Lung (tissue), 12 donors: ENCODE data around the gene OCEL1. TPM values are rescaled to one million over a fixed set of nuclear protein-coding genes. Genes with fewer than 3 reads are reported as not detected.
"Not testable (repeated sequence)": the region's sequence is repeated elsewhere in the genome, so short reads cannot be mapped to it uniquely, and the experiment has no call there.

Experiments
- ATAC-seq: fragments of 200-7000 bp; cut with Tn5 transposase; one replicate; pipeline ENCODE4 v1.9.1; 2020; ENCODE audit warnings: moderate number of reproducible peaks; ENCODE audit not compliant: insufficient read depth, low FRiP score
- DNase-seq, 3 donors: peaks; one replicate each; pipeline ENCODE4 v3.0.0-alpha.2; 2013 to 2017
- H3K27ac ChIP-seq, 2 donors: one replicate each; pipeline ENCODE4 v1.5.1; 2013; ENCODE audit warnings: mild to moderate bottlenecking in 2 of 2, moderate library complexity in 2 of 2, control low read depth in 1 of 2, inconsistent platforms in 1 of 2, low read depth in 1 of 2, low read length in 1 of 2
- H3K27me3 ChIP-seq, 3 donors: one replicate each; pipeline ENCODE4 v1.5.1; 2013; ENCODE audit warnings: low read length in 2 of 3; ENCODE audit not compliant: control insufficient read depth in 3 of 3, insufficient read depth in 3 of 3
- H3K36me3 ChIP-seq, 4 donors: one replicate each; pipeline ENCODE4 v1.5.1; 2013; ENCODE audit warnings: low read length in 4 of 4, mild to moderate bottlenecking in 1 of 4, moderate library complexity in 1 of 4; ENCODE audit not compliant: control insufficient read depth in 4 of 4, insufficient read depth in 4 of 4
- H3K4me1 ChIP-seq, 5 donors: one replicate each; pipeline ENCODE4 v1.5.1; 2013; ENCODE audit warnings: low read length in 5 of 5, mild to moderate bottlenecking in 2 of 5, moderate library complexity in 1 of 5; ENCODE audit not compliant: control insufficient read depth in 5 of 5, insufficient read depth in 5 of 5
- H3K4me3 ChIP-seq: one replicate; pipeline ENCODE4 v1.5.1; 2013; ENCODE audit warnings: mild to moderate bottlenecking, control low read depth, moderate library complexity
- H3K9ac ChIP-seq, 2 donors: one replicate each; pipeline ENCODE4 v1.5.1; 2013; ENCODE audit warnings: low read length in 2 of 2, control low read depth in 1 of 2; ENCODE audit not compliant: insufficient read depth in 1 of 2
- H3K9me3 ChIP-seq, 4 donors: one replicate each; pipeline ENCODE4 v1.5.1; 2013; ENCODE audit warnings: low read length in 3 of 4, mild to moderate bottlenecking in 1 of 4, moderate library complexity in 1 of 4; ENCODE audit not compliant: control insufficient read depth in 4 of 4, insufficient read depth in 3 of 4
- WGBS, 2 donors: extraction: QIAGEN DNeasy Blood & Tissue Kit; methylation state at CpG; one replicate each; pipeline ENCODE4 v1.1.7; 2013; 5-methylcytosine and 5-hydroxymethylcytosine counted together
- polyA plus RNA-seq, 2 donors: library from polyadenylated mRNA; stranded (reverse); fragments of 200-250 nt; gene quantifications; one replicate each; pipeline ENCODE4 v1.2.1, GENCODE V29; 2013
- total RNA-seq, 2 donors: library from RNA; depleted of rRNA in 1 of 2; stranded (reverse); fragments of >200 nt in 1 of 2; gene quantifications; one replicate each; pipeline ENCODE4 v1.2.1, GENCODE V29; 2014 to 2021
- TF ChIP-seq, protein P1 (sequence below): IDR thresholded peaks from 2 replicates; pipeline ENCODE4 v1.5.1; 2012; ENCODE audit warnings: mild to moderate bottlenecking; ENCODE audit errors: control extremely low read depth, extremely low read depth
- donor health status: control.
- donor health status: control.
- donor health status: Bipolar disorder and iron deficiency.
- donor health status: healthy.
- donor health status: DM: yes; HTN: yes; CAD: no.

The OCEL1 gene
- total and polyA plus RNA-seq, 4 donors = 9.1 to 39.5 (median 25.3) TPM

DNA sequence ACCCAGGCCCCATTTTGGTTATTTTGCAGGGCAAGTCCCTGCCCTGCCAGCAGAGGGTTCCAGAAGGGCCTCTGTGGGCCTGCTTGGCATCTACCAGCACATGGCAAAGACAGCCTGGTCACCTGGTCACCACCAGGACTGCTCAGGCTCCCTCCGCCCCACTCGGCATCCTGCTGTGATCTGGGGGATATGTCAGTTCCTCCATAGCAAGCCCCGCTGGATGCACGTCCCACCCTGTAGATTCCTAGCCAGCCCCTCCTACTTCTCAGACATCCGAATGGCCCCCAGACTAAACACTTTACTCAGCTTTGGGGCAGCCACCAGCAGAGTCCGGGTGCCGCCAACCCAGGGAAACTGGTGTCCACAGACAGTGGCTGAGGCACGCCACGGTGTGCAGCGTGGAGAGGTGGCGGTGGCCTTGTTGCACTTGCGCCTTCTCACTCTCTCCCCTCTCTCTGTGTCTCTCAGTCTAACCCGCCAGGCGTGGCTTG, 42.7 kb upstream of the OCEL1 start:
- ATAC-seq = no peak
- peaks cover 3 to 49% (median 25%) of the 10 kb centered on the region in 4 donors for H3K36me3 ChIP-seq
- no peaks in the 10 kb centered on the region for H3K9me3 ChIP-seq
- peak overlapping the region in 1 of 2 donors; percentile 40 for H3K27ac ChIP-seq
- no peaks in the 10 kb centered on the region for H3K27me3 ChIP-seq
- 53 to 69% methylated on average over 14 of the region's 14 CpGs for WGBS, 2 donors
- no peak overlapping the region for H3K9ac ChIP-seq
- TF ChIP-seq, protein P1, sequence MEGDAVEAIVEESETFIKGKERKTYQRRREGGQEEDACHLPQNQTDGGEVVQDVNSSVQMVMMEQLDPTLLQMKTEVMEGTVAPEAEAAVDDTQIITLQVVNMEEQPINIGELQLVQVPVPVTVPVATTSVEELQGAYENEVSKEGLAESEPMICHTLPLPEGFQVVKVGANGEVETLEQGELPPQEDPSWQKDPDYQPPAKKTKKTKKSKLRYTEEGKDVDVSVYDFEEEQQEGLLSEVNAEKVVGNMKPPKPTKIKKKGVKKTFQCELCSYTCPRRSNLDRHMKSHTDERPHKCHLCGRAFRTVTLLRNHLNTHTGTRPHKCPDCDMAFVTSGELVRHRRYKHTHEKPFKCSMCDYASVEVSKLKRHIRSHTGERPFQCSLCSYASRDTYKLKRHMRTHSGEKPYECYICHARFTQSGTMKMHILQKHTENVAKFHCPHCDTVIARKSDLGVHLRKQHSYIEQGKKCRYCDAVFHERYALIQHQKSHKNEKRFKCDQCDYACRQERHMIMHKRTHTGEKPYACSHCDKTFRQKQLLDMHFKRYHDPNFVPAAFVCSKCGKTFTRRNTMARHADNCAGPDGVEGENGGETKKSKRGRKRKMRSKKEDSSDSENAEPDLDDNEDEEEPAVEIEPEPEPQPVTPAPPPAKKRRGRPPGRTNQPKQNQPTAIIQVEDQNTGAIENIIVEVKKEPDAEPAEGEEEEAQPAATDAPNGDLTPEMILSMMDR = no peak
- DNase-seq = no peak
- no peak overlapping the region for H3K4me3 ChIP-seq
- H3K4me1 ChIP-seq = no peaks in the 10 kb centered on the region

DNA sequence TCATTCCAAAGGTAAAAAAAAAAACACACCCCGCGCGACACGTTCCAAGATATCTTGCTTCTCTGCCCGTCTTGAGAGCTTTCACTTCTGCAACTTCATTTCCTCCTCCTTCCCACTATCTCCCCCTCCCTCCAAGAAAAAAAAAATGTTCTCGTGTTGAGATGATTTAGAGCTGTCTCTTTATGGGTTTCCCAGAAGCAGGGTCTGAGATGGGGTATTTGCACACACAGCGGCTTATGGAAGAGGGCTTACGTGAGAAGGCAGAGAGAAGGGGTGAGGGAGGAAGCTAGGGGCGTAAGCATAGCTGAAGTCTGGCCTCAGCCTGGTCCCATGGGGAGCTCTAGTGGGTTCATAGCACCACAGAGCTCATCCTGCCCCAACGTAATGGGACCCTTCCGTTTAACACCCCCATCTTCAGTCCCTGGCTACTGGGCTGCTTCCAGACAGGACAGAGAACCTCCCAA, 42.1 kb upstream of the OCEL1 start:
- 34 to 63% methylated on average over 11 of the region's 11 CpGs for WGBS, 2 donors
- peaks cover 3 to 51% (median 25%) of the 10 kb centered on the region in 4 donors for H3K36me3 ChIP-seq
- ATAC-seq = no peak

DNA sequence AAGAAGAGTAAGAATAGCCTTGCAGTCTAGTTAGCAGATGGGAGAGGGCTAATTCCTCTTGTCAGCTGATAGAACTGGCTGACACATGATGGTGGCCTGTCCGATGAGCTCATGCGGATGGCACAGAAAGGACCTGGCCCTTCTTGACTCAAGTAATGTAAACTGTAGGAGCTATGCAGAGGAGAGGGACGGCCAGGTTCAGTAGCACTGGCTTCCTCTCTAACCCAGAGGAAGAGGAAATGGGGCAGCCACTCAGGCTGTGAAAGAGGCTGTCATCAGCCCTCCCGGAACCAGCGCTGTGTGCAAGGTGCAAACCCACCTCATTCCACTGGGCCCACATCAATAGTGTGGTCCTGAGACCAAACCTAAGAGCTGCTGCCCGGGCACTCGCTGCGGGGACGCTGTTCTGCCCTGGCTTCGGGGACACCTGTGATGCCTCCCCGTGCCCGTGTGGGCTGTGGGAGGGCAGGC, 41.6 kb upstream of the OCEL1 start:
- peaks cover 3 to 56% (median 29%) of the 10 kb centered on the region in 4 donors for H3K36me3 ChIP-seq
- no peak overlapping the region for H3K9ac ChIP-seq
- H3K4me3 ChIP-seq = no peak overlapping the region
- H3K27ac ChIP-seq = no peak overlapping the region
- H3K9me3 ChIP-seq = no peaks in the 10 kb centered on the region
- no peaks in the 10 kb centered on the region for H3K27me3 ChIP-seq
- no peaks in the 10 kb centered on the region for H3K4me1 ChIP-seq
- TF ChIP-seq, protein P1 = no peak
- WGBS, 2 donors = 72 to 77% methylated on average over 12 of the region's 12 CpGs
- ATAC-seq = no peak
- no peak for DNase-seq

More for the DNA sequence above, 42.1 kb upstream of the OCEL1 start:
- no peak overlapping the region for H3K4me3 ChIP-seq
- TF ChIP-seq, protein P1 = no peak
- no peak overlapping the region for H3K27ac ChIP-seq
- H3K27me3 ChIP-seq = no peaks in the 10 kb centered on the region
- H3K9me3 ChIP-seq = no peaks in the 10 kb centered on the region
- no peak overlapping the region for H3K9ac ChIP-seq
- DNase-seq = no peak
- no peaks in the 10 kb centered on the region for H3K4me1 ChIP-seq

DNA sequence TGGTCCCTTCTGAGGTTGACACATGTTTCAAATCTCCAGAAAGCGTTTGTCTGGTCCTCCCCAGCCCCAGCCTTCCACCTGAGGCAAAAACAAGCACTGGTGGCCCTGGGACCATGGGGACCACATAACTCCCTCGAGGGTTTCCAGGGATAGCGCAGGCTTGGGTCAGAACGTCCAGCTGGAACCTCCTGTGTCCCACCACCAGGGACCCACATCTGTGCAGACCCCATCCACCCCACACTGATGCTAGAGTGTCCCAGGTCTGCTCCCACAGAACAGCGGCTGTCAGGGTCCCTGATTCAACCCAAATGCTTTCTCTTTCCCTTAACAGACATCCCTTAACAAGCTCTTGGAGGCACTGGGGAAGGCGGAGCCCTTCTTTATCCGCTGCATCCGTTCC, 40.4 kb upstream of the OCEL1 start:
- ATAC-seq (no peak), DNase-seq (no peak)
- no peak overlapping the region for H3K4me3 ChIP-seq
- no peak overlapping the region for H3K9ac ChIP-seq
- no peaks in the 10 kb centered on the region for H3K9me3 ChIP-seq
- 93 to 95% methylated on average over 8 of the region's 8 CpGs for WGBS, 2 donors
- H3K4me1 ChIP-seq = no peaks in the 10 kb centered on the region
- TF ChIP-seq, protein P1 = no peak
- H3K27ac ChIP-seq = no peak overlapping the region
- H3K36me3 ChIP-seq = peaks cover 3 to 64% (median 30%) of the 10 kb centered on the region in 4 donors
- no peaks in the 10 kb centered on the region for H3K27me3 ChIP-seq

DNA sequence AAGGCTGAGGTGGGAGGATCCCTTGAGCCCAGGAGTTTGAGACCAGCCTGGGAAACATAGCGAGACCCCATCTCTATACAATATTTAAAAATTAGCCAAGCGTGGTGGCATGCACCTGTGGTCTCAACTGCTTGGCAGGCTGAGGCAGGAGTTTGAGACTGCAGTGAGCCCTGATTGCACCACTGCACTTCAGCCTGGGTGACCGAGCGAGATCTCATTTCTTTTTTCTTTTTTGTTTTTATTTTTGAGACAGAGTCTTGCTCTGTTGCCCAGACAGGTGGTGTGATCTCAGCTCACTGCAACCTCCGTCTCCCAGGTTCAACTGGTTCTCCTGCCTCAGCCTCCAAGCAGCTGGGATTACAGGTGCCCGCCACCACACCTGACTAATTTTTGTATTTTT, 34.3 kb upstream of the OCEL1 start:
- ATAC-seq, H3K9me3 ChIP-seq, H3K4me1 ChIP-seq, H3K4me3 ChIP-seq, DNase-seq, H3K27ac ChIP-seq, H3K27me3 ChIP-seq, H3K9ac ChIP-seq: not testable (repeated sequence)
- 85 to 97% methylated on average over 6 of the region's 6 CpGs for WGBS, 2 donors
- H3K36me3 ChIP-seq = peaks cover 14 to 76% (median 25%) of the 10 kb centered on the region in 4 donors
